ENCODE results near the gene ENOX2.

Gene ENOX2

GRCh38 chrX:130607431-130607830, 295.6 kb downstream of the ENOX2 start:
- DNase-seq = no peak

GRCh38 chrX:130606425-130606824, 296.6 kb downstream of the ENOX2 start:
- peak; percentile 14 for DNase-seq

GRCh38 chrX:130604882-130605281, 298.1 kb downstream of the ENOX2 start:
- DNase-seq = no peak

GRCh38 chrX:130594453-130594916, 308.5 kb downstream of the ENOX2 start:
- DNase-seq = no peak

- DNase-seq = no peak
Observed at GRCh38 chrX:130593911-130594310, 309.1 kb downstream of the ENOX2 start.

GRCh38 chrX:130592204-130592603, 310.8 kb downstream of the ENOX2 start:
- no peak for DNase-seq

- no peak for DNase-seq
Observed at GRCh38 chrX:130578906-130579305, 324.1 kb downstream of the ENOX2 start.

- no peak for DNase-seq
Observed at GRCh38 chrX:130577431-130577830, 325.6 kb downstream of the ENOX2 start.

- DNase-seq = peak; percentile 28
Observed at GRCh38 chrX:130575831-130576389, 327.1 kb downstream of the ENOX2 start.

Data from fibroblast of upper back skin (primary cell).